ENCODE data around the gene THUMPD1.

THUMPD1 gene

GRCh38 chr16:20689668-20690067 is 52.0 kb downstream of the THUMPD1 start:
- DNase-seq: no peak

GRCh38 chr16:20683812-20684211 is 57.8 kb downstream of the THUMPD1 start:
- no peak for DNase-seq
